WTC11 (cell line): ENCODE data around the gene PGPEP1. TPM values are rescaled to one million over a fixed set of nuclear protein-coding genes. Genes with fewer than 3 reads are reported as not detected.

Source experiments
- ATF1 ChIP-seq: sonication (generic); formaldehyde crosslinking; IDR thresholded peaks from 2 replicates; pipeline ENCODE4 v1.8.1; 2023; ENCODE audit warnings: mild to moderate bottlenecking, moderate library complexity, missing genetic modification reagents
- ATF6 ChIP-seq: sonication (generic); formaldehyde crosslinking; IDR thresholded peaks from 2 replicates; pipeline ENCODE4 v1.8.1; 2023; ENCODE audit warnings: mild to moderate bottlenecking, missing genetic modification reagents
- CDX4 ChIP-seq: fragments of 250-450 bp; sonication (Bioruptor Pico); IDR thresholded peaks from 2 replicates; pipeline ENCODE4 v1.9.0; 2021; ENCODE audit warnings: moderate library complexity, mild to moderate bottlenecking, inconsistent platforms, borderline replicate concordance
- E2F1 ChIP-seq: sonication (generic); formaldehyde crosslinking; IDR thresholded peaks from 2 replicates; pipeline ENCODE4 v1.8.0; 2022; ENCODE audit warnings: mild to moderate bottlenecking, missing genetic modification reagents
- ELF4 ChIP-seq: sonication (generic); formaldehyde crosslinking; IDR thresholded peaks from 2 replicates; pipeline ENCODE4 v1.8.1; 2022; ENCODE audit warnings: low read depth, mild to moderate bottlenecking, moderate library complexity, missing genetic modification reagents
- IRF1 ChIP-seq: sonication (generic); formaldehyde crosslinking; IDR thresholded peaks from 2 replicates; pipeline ENCODE4 v1.8.0; 2023; ENCODE audit warnings: missing genetic modification reagents
- NFATC4 ChIP-seq: fragments of 250-450 bp; sonication (Bioruptor Pico); IDR thresholded peaks from 2 replicates; pipeline ENCODE4 v1.9.0; 2021; ENCODE audit warnings: mild to moderate bottlenecking
- STAT6 ChIP-seq: sonication (generic); formaldehyde crosslinking; conservative IDR thresholded peaks from 2 replicates; pipeline ENCODE4 v1.8.1; 2023; ENCODE audit warnings: mild to moderate bottlenecking, low read depth, missing genetic modification reagents, moderate library complexity
- ZNF423 ChIP-seq: fragments of 250-450 bp; sonication (Bioruptor Pico); IDR thresholded peaks from 2 replicates; pipeline ENCODE4 v2.1.2; 2022; ENCODE audit warnings: mild to moderate bottlenecking, moderate library complexity
- ZNF532 ChIP-seq: fragments of 250-450 bp; sonication (Bioruptor Pico); IDR thresholded peaks from 2 replicates; pipeline ENCODE4 v1.9.0; 2021; ENCODE audit warnings: mild to moderate bottlenecking, borderline replicate concordance
- total RNA-seq: library from RNA; stranded (reverse); gene quantifications from 3 replicates; pipeline ENCODE4 v1.2.3, GENCODE V29; 2021
- TF ChIP-seq, protein P1 (sequence below): sonication (generic); formaldehyde crosslinking; IDR thresholded peaks from 2 replicates; pipeline ENCODE4 v1.8.1; 2022; ENCODE audit warnings: missing genetic modification reagents, borderline replicate concordance

Gene PGPEP1
- total RNA-seq, 1 experiment from 2014 or later = 68.1 TPM

- TF ChIP-seq ZNF532 (CRISPR knock-in tag) = no peak
- TF ChIP-seq NFATC4 = no peak
- no peak for TF ChIP-seq ATF6 (CRISPR knock-in tag)
- no peak for TF ChIP-seq ATF1 (CRISPR knock-in tag)
- no peak for TF ChIP-seq IRF1 (CRISPR knock-in tag)
- TF ChIP-seq CDX4 = no peak
- no peak for TF ChIP-seq E2F1
- TF ChIP-seq STAT6 (CRISPR knock-in tag) = no peak
- no peak for TF ChIP-seq ZNF423 (CRISPR knock-in tag)
- no peak for TF ChIP-seq ELF4 (CRISPR knock-in tag)
- TF ChIP-seq, protein P1, sequence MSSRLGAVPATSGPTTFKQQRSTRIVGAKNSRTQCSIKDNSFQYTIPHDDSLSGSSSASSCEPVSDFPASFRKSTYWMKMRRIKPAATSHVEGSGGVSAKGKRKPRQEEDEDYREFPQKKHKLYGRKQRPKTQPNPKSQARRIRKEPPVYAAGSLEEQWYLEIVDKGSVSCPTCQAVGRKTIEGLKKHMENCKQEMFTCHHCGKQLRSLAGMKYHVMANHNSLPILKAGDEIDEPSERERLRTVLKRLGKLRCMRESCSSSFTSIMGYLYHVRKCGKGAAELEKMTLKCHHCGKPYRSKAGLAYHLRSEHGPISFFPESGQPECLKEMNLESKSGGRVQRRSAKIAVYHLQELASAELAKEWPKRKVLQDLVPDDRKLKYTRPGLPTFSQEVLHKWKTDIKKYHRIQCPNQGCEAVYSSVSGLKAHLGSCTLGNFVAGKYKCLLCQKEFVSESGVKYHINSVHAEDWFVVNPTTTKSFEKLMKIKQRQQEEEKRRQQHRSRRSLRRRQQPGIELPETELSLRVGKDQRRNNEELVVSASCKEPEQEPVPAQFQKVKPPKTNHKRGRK (CRISPR knock-in tag) = no peak
- TF ChIP-seq, all 79 proteins: peak for 0
These were observed 30.1 kb upstream of the PGPEP1 start (continued) for GRCh38 chr19:18310118-18310909.
